Prostate gland (tissue), 2 donors: ENCODE measurements around the gene HAP1. TPM values are rescaled to one million over a fixed set of nuclear protein-coding genes. Genes with fewer than 3 reads are reported as not detected.
"Not testable (repeated sequence)": the region's sequence is repeated elsewhere in the genome, so short reads cannot be mapped to it uniquely, and the experiment has no call there.

Source experiments
- DNase-seq: peaks from one replicate; pipeline ENCODE4 v3.0.0-alpha.2; 2019; ENCODE audit warnings: low spot score
- H3K27ac ChIP-seq, 2 donors: fragments of 200-600 bp; sonication (generic); 2 replicates each; pipeline ENCODE4 v1.5.1; 2017 to 2019
- H3K27me3 ChIP-seq: fragments of 200-600 bp; sonication (generic); replicated peaks from 2 replicates; pipeline ENCODE4 v1.5.1; 2019; ENCODE audit not compliant: insufficient read depth
- H3K36me3 ChIP-seq, 2 donors: fragments of 200-600 bp; sonication (generic); 1 replicate in 1 of 2; 2 replicates in 1 of 2; pipeline versions ENCODE4 v1.5.1 to v1.8.1; 2017 to 2019
- H3K4me1 ChIP-seq: fragments of 200-600 bp; sonication (generic); replicated peaks from 2 replicates; pipeline ENCODE4 v1.5.1; 2019
- H3K4me3 ChIP-seq, 2 donors: fragments of 200-600 bp; sonication (generic); 2 replicates each; pipeline ENCODE4 v1.5.1; 2017 to 2019
- H3K9me3 ChIP-seq: fragments of 200-600 bp; sonication (generic); 2 replicates; pipeline ENCODE4 v1.5.1; 2017
- POLR2A ChIP-seq: fragments of 450-650 bp; IDR thresholded peaks from one replicate; pipeline ENCODE4 v1.6.1; 2016; ENCODE audit warnings: antibody characterized with exemption, mild to moderate bottlenecking
- POLR2AphosphoS5 ChIP-seq: sonication (generic); formaldehyde crosslinking; IDR thresholded peaks from one replicate; pipeline ENCODE4 v1.6.1; 2017; ENCODE audit warnings: antibody characterized with exemption
- WGBS: methylation state at CpG from one replicate; pipeline ENCODE4 v1.1.5; 2018; 5-methylcytosine and 5-hydroxymethylcytosine counted together
- intact Hi-C: fragments of 100-400 bp; cut with DNase I; formaldehyde crosslinking; loops from one replicate; pipeline ENCODE4 v1.14.2; 2022
- total RNA-seq, 2 donors: library from RNA; depleted of rRNA; stranded (reverse); fragments of >200 nt; gene quantifications; one replicate each; pipeline ENCODE4 v1.1.0, GENCODE V29; 2016
- TF ChIP-seq, protein P1 (sequence below), 4 experiments: fragments of 200-600 bp in 2 of 4; fragments of 450-650 bp in 2 of 4; sonication (generic) in 2 of 4; IDR thresholded peaks; 1 replicate in 3 of 4; 2 replicates in 1 of 4; pipeline ENCODE4 v1.5.1; 2016 to 2019; ENCODE audit warnings: antibody characterized with exemption in 4 of 4, mild to moderate bottlenecking in 2 of 4, moderate library complexity in 2 of 4

The HAP1 gene
- total RNA-seq, 2 donors from 2014 or later: 0.55 to 3.6 TPM

DNA sequence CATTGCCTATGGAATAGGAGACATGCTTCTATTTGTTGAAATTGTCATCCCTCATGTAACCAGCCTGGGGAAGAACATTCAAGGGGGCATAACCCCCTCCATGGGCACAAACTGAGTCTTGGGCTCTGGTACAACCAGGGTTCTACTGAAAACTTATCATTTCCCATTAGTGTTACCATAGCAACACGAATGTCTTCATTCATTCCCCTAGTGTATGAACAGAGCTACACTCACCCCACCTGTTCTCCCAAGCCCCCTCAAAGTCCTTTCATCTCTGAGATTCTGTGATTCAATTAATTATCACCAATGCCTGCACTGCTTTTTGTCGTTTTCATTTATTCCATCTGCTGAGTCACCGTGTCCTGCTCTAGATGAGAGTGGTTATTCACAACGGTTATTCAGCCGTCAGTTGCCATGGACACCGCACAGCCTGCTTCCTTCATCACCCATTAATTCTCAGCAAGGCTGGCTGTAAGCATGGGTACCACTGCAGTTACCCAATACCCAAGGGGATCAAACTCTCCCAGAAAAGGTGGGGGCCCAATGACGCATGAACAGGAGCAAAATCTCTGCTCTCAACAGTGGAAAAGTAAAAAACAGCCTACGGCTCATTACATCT is 23.9 kb downstream of the HAP1 start:
- no peak overlapping the region for H3K27ac ChIP-seq
- DNase-seq: no peak
- no peaks in the 10 kb centered on the region for H3K27me3 ChIP-seq
- no peaks in the 10 kb centered on the region for H3K4me1 ChIP-seq
- no peaks in the 10 kb centered on the region for H3K36me3 ChIP-seq
- 54% methylated on average over 8 of the region's 8 CpGs for WGBS
- no peak for TF ChIP-seq POLR2AphosphoS5
- TF ChIP-seq, protein P1, sequence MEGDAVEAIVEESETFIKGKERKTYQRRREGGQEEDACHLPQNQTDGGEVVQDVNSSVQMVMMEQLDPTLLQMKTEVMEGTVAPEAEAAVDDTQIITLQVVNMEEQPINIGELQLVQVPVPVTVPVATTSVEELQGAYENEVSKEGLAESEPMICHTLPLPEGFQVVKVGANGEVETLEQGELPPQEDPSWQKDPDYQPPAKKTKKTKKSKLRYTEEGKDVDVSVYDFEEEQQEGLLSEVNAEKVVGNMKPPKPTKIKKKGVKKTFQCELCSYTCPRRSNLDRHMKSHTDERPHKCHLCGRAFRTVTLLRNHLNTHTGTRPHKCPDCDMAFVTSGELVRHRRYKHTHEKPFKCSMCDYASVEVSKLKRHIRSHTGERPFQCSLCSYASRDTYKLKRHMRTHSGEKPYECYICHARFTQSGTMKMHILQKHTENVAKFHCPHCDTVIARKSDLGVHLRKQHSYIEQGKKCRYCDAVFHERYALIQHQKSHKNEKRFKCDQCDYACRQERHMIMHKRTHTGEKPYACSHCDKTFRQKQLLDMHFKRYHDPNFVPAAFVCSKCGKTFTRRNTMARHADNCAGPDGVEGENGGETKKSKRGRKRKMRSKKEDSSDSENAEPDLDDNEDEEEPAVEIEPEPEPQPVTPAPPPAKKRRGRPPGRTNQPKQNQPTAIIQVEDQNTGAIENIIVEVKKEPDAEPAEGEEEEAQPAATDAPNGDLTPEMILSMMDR (IDR thresholded peaks at IDR 0.05): no peak
- TF ChIP-seq POLR2A: no peak
- H3K4me3 ChIP-seq: no peak overlapping the region
- H3K9me3 ChIP-seq: no peaks in the 10 kb centered on the region
- intact Hi-C loops: no loop called here

DNA sequence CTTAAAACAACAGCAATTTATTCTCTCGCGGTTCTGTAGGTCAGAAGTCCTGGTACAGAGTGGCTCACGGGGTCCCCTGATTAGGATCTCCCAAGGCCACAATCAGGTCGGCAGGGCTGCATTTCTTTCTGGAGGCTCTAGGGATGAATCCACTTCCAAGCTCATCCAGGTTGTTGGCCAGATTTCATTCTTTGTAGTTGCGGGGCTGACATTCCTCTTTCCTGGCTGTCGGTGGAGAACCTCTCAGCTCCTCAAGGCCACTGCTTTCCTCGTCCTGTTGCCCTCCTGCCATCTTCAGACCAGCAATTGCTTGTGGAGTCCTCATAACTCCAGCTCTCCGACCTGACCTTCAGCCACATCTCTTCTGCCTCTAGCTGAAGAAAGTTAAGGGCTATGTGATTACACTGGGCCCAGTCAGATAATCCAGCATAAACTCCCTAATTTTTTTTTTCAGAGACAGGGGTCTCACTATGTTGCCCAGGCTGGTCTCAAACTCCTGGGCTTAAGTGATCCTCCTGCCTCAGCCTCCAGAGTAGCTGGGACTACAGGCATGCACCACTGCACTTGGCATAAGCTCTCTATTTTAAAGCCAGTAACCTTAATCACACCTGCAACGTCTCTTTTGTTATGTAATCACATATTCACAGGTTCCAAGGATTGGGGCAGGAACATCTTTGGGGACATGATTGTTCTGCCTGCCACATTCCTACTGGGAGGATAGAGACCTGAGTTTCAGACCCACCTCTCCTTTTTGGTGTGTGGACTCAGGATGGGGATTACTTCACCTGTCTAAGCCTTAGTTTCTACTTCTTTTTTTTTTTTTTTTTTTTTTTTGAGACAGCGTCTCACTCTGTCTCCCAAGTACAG is 26.4 kb downstream of the HAP1 start:
- 74% methylated on average over 10 of the region's 10 CpGs for WGBS
- Histone ChIP-seq H3K27me3 (no peaks in the 10 kb centered on the region), H3K36me3 (no peaks in the 10 kb centered on the region), H3K9me3 (no peaks in the 10 kb centered on the region), H3K4me3 (no peak overlapping the region), H3K4me1 (no peaks in the 10 kb centered on the region), H3K27ac (no peak overlapping the region)
- intact Hi-C loops: no loop called here
- DNase-seq: no peak
- TF ChIP-seq POLR2A (no peak), POLR2AphosphoS5 (no peak)
- TF ChIP-seq, protein P1 (IDR thresholded peaks at IDR 0.05): no peak

DNA sequence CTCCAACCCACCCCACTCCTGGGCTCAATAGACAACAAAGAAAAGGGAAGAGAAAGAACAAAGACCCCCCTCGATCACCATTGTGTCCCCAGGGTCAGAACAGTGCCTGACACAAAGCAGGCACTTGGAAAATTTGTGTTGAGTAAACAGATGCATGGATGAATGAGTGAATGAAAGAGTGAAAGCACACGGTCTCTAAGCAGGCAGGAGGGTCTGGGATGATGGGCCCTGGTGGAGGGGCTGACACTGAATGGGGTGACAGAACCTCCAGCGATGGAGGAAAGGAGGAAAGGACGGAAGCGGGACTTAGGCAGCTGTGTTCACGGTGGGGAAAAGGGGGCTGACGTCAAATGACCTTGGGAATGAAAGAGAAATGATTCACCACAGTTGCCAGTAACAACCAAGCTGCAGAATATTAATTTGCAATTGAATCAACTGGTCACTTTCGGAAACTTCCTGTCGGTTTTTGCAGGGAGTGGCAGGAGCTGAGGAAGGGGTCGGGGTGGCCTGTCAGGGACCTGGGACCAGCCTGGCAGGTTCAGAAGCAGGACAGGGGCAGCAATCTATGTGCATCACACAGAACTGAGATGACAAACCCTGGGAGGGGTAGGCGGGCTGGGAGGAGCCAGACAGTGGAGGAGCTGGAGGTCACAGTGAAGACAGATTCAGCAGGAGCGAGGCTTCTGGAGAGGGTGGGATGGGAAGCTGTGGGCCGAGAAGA is 29.0 kb downstream of the HAP1 start:
- Histone ChIP-seq H3K4me3 (no peak overlapping the region), H3K27ac (no peak overlapping the region), H3K27me3 (no peaks in the 10 kb centered on the region), H3K4me1 (no peaks in the 10 kb centered on the region), H3K9me3 (no peaks in the 10 kb centered on the region), H3K36me3 (no peaks in the 10 kb centered on the region)
- TF ChIP-seq, protein P1 (IDR thresholded peaks at IDR 0.05): no peak
- TF ChIP-seq POLR2A: no peak
- TF ChIP-seq POLR2AphosphoS5: no peak
- intact Hi-C loops: no loop called here
- no peak for DNase-seq
- WGBS: 75% methylated on average over 13 of the region's 13 CpGs

DNA sequence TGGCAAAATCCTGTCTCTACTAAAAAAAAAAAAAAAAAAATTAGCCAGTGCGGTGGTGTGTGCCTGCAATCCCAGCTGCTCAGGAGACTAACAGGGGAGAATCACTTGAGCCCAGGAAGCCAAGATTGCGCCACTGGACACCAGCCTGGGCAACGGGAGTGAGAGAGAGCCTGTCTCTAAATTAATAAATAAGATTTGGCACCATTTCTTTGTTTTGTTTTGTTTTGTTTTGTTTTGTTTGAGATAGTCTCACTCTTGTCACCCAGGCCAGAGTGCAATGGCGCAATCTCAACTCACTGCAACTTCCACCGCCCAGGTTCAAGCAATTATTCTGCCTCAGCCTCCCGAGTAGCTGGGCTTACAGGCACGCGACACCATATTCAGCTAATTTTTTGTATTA is 31.7 kb downstream of the HAP1 start:
- intact Hi-C loops: no loop called here
- WGBS: 89% methylated on average over 8 of the region's 8 CpGs

DNA sequence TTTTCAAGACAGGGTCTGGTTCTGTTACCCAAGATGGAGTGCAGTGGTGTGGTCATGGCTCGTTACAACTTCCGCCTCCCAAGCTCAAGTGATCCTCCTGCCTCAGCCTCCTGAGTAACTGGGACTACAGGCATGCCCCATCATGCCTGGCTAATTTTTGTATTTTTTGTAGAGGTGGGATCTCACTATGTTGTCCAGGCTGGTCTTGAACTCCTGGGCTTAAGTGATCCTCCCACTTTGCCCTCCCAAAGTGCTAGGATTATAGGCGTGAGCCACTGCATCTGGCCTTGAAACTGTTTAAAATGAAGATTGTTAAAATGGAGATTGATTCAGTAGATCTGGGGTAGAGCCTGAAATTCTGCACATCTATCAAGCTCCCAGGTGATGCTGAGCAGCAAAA is 33.6 kb downstream of the HAP1 start:
- H3K36me3 ChIP-seq, DNase-seq, H3K27ac ChIP-seq, H3K27me3 ChIP-seq, H3K4me3 ChIP-seq, intact Hi-C loops, H3K4me1 ChIP-seq, H3K9me3 ChIP-seq: not testable (repeated sequence)
- WGBS: 83% methylated on average over 3 of the region's 3 CpGs

More for the DNA sequence above, 31.7 kb downstream of the HAP1 start:
- Histone ChIP-seq H3K4me3 (no peak overlapping the region), H3K36me3 (no peaks in the 10 kb centered on the region), H3K9me3 (no peaks in the 10 kb centered on the region), H3K27me3 (no peaks in the 10 kb centered on the region), H3K27ac (no peak overlapping the region), H3K4me1 (no peaks in the 10 kb centered on the region)
- TF ChIP-seq, protein P1 (IDR thresholded peaks at IDR 0.05): no peak
- no peak for TF ChIP-seq POLR2AphosphoS5
- no peak for TF ChIP-seq POLR2A
- DNase-seq: no peak
